Stimulated activated CD4-positive, alpha-beta T cell treated with anti-CD3 and anti-CD28 coated beads, Interleukin-4, amount 100 ng/mL, for 1 hour (primary cell): ENCODE measurements around the gene MTA3.
"Not testable (repeated sequence)": the region's sequence is repeated elsewhere in the genome, so short reads cannot be mapped to it uniquely, and the experiment has no call there.

Experiments used
- DNase-seq: peaks from one replicate; pipeline ENCODE4 v3.0.0-alpha.2; 2020

MTA3 gene

GRCh38 chr2:42673989-42674579 lies 105.7 kb downstream of the MTA3 start:
- no peak for DNase-seq

GRCh38 chr2:42675815-42676214 lies 107.4 kb downstream of the MTA3 start:
- no peak for DNase-seq

GRCh38 chr2:42685303-42685702 lies 116.9 kb downstream of the MTA3 start:
- DNase-seq = no peak

GRCh38 chr2:42693013-42693615 lies 124.7 kb downstream of the MTA3 start:
- no peak for DNase-seq

- DNase-seq = no peak
These were observed 125.5 kb downstream of the MTA3 start for GRCh38 chr2:42693688-42694479.

- DNase-seq = no peak
These were observed 128.6 kb downstream of the MTA3 start for GRCh38 chr2:42696987-42697386.

- DNase-seq = no peak
These were observed 130.5 kb downstream of the MTA3 start for GRCh38 chr2:42698940-42699339.

GRCh38 chr2:42706836-42707235 lies 138.4 kb downstream of the MTA3 start:
- DNase-seq = no peak

GRCh38 chr2:42708179-42708578 lies 139.7 kb downstream of the MTA3 start:
- DNase-seq = no peak

- DNase-seq = no peak
These were observed 143.5 kb downstream of the MTA3 start for GRCh38 chr2:42711896-42712295.

GRCh38 chr2:42712934-42713333 lies 144.5 kb downstream of the MTA3 start:
- no peak for DNase-seq

GRCh38 chr2:42713920-42714319 lies 145.5 kb downstream of the MTA3 start:
- DNase-seq = no peak

- DNase-seq = no peak
These were observed 146.3 kb downstream of the MTA3 start for GRCh38 chr2:42714686-42715085.

- DNase-seq = no peak
These were observed 153.5 kb downstream of the MTA3 start for GRCh38 chr2:42721898-42722297.

- DNase-seq = no peak
These were observed 154.1 kb downstream of the MTA3 start for GRCh38 chr2:42722320-42723190.

- no peak for DNase-seq
These were observed 155.0 kb downstream of the MTA3 start for GRCh38 chr2:42723465-42723864.

- DNase-seq = no peak
These were observed 156.5 kb downstream of the MTA3 start for GRCh38 chr2:42724886-42725285.

GRCh38 chr2:42725657-42726056 lies 157.2 kb downstream of the MTA3 start:
- no peak for DNase-seq

- no peak for DNase-seq
These were observed 158.2 kb downstream of the MTA3 start for GRCh38 chr2:42726680-42727079.

- DNase-seq = not testable (repeated sequence)
These were observed 162.9 kb downstream of the MTA3 start for GRCh38 chr2:42731316-42731715.

- no peak for DNase-seq
These were observed 165.4 kb downstream of the MTA3 start for GRCh38 chr2:42733852-42734251.

- DNase-seq = no peak
These were observed 168.3 kb downstream of the MTA3 start for GRCh38 chr2:42736598-42737322.

- DNase-seq = no peak
These were observed 172.7 kb downstream of the MTA3 start for GRCh38 chr2:42741140-42741539.
